Uterus (tissue), 2 donors: Measurements from ENCODE around the gene PRKG1.

Experiments
- CTCF ChIP-seq, 4 experiments: fragments of 200-600 bp in 2 of 4; fragments of 450-650 bp in 2 of 4; sonication (generic) in 2 of 4; IDR thresholded peaks; one replicate each; pipeline ENCODE4 v1.5.1; 2016 to 2019; ENCODE audit warnings: antibody characterized with exemption in 4 of 4, mild to moderate bottlenecking in 2 of 4, moderate library complexity in 1 of 4
- POLR2A ChIP-seq, 2 donors: fragments of 450-650 bp; IDR thresholded peaks; one replicate each; pipeline ENCODE4 v1.6.1; 2016; ENCODE audit warnings: antibody characterized with exemption in 2 of 2, mild to moderate bottlenecking in 1 of 2, moderate library complexity in 1 of 2

- no peak for TF ChIP-seq CTCF (IDR thresholded peaks at IDR 0.05)
- TF ChIP-seq POLR2A (IDR thresholded peaks at IDR 0.05) = no peak
Measured at GRCh38 chr10:51228714-51229100, 154.4 kb downstream of the PRKG1 start.
